Tibial nerve (tissue), 4 donors: Measurements from ENCODE around the gene C6orf47. TPM values are rescaled to one million over a fixed set of nuclear protein-coding genes. Genes with fewer than 3 reads are reported as not detected.

ENCODE experiments used
- DNase-seq, 2 donors: peaks; one replicate each; pipeline ENCODE4 v3.0.0-alpha.2; 2019; ENCODE audit warnings: low spot score in 2 of 2
- H3K27ac ChIP-seq, 4 donors: fragments of 200-600 bp; sonication (generic) in 3 of 4; one replicate each; pipeline ENCODE4 v1.5.1; 2017 to 2019; ENCODE audit warnings: mild to moderate bottlenecking in 1 of 4
- H3K27me3 ChIP-seq, 2 donors: fragments of 200-600 bp; sonication (generic) in 1 of 2; one replicate each; pipeline versions ENCODE4 v1.5.1 to v1.6.0; 2017 to 2019
- H3K36me3 ChIP-seq, 3 donors: fragments of 200-600 bp; sonication (generic); one replicate each; pipeline ENCODE4 v1.5.1; 2018 to 2019
- H3K4me1 ChIP-seq, 4 donors: fragments of 200-600 bp; sonication (generic) in 3 of 4; one replicate each; pipeline ENCODE4 v1.5.1; 2017 to 2019
- H3K4me3 ChIP-seq, 4 donors: fragments of 200-600 bp; sonication (generic) in 3 of 4; one replicate each; pipeline ENCODE4 v1.5.1; 2017 to 2019; ENCODE audit warnings: mild to moderate bottlenecking in 1 of 4, moderate library complexity in 1 of 4
- H3K9me3 ChIP-seq, 4 donors: fragments of 200-600 bp; sonication (generic) in 3 of 4; one replicate each; pipeline ENCODE4 v1.5.1; 2017 to 2019
- CTCF ChIP-seq, 5 experiments: fragments of 200-600 bp in 3 of 5; fragments of 450-650 bp in 2 of 5; sonication (generic) in 3 of 5; IDR thresholded peaks; one replicate each; pipeline ENCODE4 v1.5.1; 2016 to 2019; ENCODE audit warnings: antibody characterized with exemption in 5 of 5, mild to moderate bottlenecking in 3 of 5, moderate library complexity in 2 of 5
- EP300 ChIP-seq, 2 donors: sonication (generic); formaldehyde crosslinking; IDR thresholded peaks; one replicate each; pipeline ENCODE4 v1.6.1; 2017; ENCODE audit warnings: antibody characterized with exemption in 2 of 2, mild to moderate bottlenecking in 1 of 2
- POLR2A ChIP-seq, 2 donors: fragments of 450-650 bp; IDR thresholded peaks; one replicate each; pipeline ENCODE4 v1.6.1; 2017; ENCODE audit warnings: antibody characterized with exemption in 2 of 2, mild to moderate bottlenecking in 2 of 2, moderate library complexity in 2 of 2
- WGBS, 2 donors: methylation state at CpG; one replicate each; pipeline ENCODE4 v1.1.5; 2018; 5-methylcytosine and 5-hydroxymethylcytosine counted together
- total RNA-seq, 4 donors: library from RNA; depleted of rRNA; stranded (reverse); fragments of >200 nt; gene quantifications; one replicate each; pipeline ENCODE4 v1.1.0, GENCODE V29; 2016

The C6orf47 gene
- total RNA-seq, 4 donors from 2014 or later, result 13.8 to 23.3 (median 20.5) TPM

GRCh38 chr6:31654574-31655348 is 5.8 kb downstream of the C6orf47 start:
- Histone ChIP-seq H3K9me3 (no peaks in the 10 kb centered on the region), H3K27ac (no peak overlapping the region), H3K4me1 (peaks cover 0 to 55% (median 39%) of the 10 kb centered on the region in 4 donors), H3K27me3 (no peaks in the 10 kb centered on the region), H3K4me3 (no peak overlapping the region), H3K36me3 (peaks cover 0 to 37% (median under 1%) of the 10 kb centered on the region in 3 donors)
- TF ChIP-seq EP300 (IDR thresholded peaks at IDR 0.05), result no peak
- TF ChIP-seq POLR2A (IDR thresholded peaks at IDR 0.05), result no peak
- TF ChIP-seq CTCF (IDR thresholded peaks at IDR 0.05), result no peak
- DNase-seq, result no peak
- WGBS, 2 donors, result 93% methylated on average over 8 of the region's 8 CpGs

GRCh38 chr6:31652925-31653724 is 7.5 kb downstream of the C6orf47 start:
- Histone ChIP-seq H3K9me3 (no peaks in the 10 kb centered on the region), H3K4me1 (peaks cover 0 to 44% (median 24%) of the 10 kb centered on the region in 4 donors), H3K4me3 (peak overlapping the region; percentile 72 to 95 (median 80)), H3K27ac (peak overlapping the region; percentile 96 to 100 (median 99)), H3K27me3 (no peaks in the 10 kb centered on the region), H3K36me3 (peaks cover 9 to 44% (median 15%) of the 10 kb centered on the region in 3 donors)
- DNase-seq, result peak; percentile 80 to 91
- WGBS, 2 donors, result 8 to 9% methylated on average over 33 to 37 of the region's 37 CpGs
- no peak for TF ChIP-seq POLR2A (IDR thresholded peaks at IDR 0.05)
- peak in 1 of 5 experiments; percentile 12 for TF ChIP-seq CTCF (IDR thresholded peaks at IDR 0.05)
- no peak for TF ChIP-seq EP300 (IDR thresholded peaks at IDR 0.05)

- H3K4me3 ChIP-seq, result peak overlapping the region; percentile 72 to 95 (median 80)
- no peaks in the 10 kb centered on the region for H3K9me3 ChIP-seq
- TF ChIP-seq EP300 (IDR thresholded peaks at IDR 0.05) (no peak), CTCF (IDR thresholded peaks at IDR 0.05) (no peak), POLR2A (IDR thresholded peaks at IDR 0.05) (no peak)
- 1 to 3% methylated on average over 28 to 29 of the region's 29 CpGs for WGBS, 2 donors
- peaks cover 0 to 33% (median 20%) of the 10 kb centered on the region in 4 donors for H3K4me1 ChIP-seq
- peak overlapping the region; percentile 96 to 100 (median 99) for H3K27ac ChIP-seq
- DNase-seq, result peak; percentile 57 to 75
- peaks cover 12 to 44% (median 15%) of the 10 kb centered on the region in 3 donors for H3K36me3 ChIP-seq
- H3K27me3 ChIP-seq, result no peaks in the 10 kb centered on the region
Observed at GRCh38 chr6:31651602-31652191, 8.9 kb downstream of the C6orf47 start.

- H3K4me3 ChIP-seq, result no peak overlapping the region
- H3K4me1 ChIP-seq, result peaks cover 0 to 11% (median 0%) of the 10 kb centered on the region in 4 donors
- DNase-seq, result no peak
- 88 to 96% methylated on average over 9 of the region's 9 CpGs for WGBS, 2 donors
- no peaks in the 10 kb centered on the region for H3K27me3 ChIP-seq
- H3K36me3 ChIP-seq, result peaks cover 20 to 94% (median 52%) of the 10 kb centered on the region in 3 donors
- H3K27ac ChIP-seq, result no peak overlapping the region
- no peaks in the 10 kb centered on the region for H3K9me3 ChIP-seq
- no peak for TF ChIP-seq POLR2A (IDR thresholded peaks at IDR 0.05)
- TF ChIP-seq CTCF (IDR thresholded peaks at IDR 0.05), result no peak
- no peak for TF ChIP-seq EP300 (IDR thresholded peaks at IDR 0.05)
Observed at GRCh38 chr6:31645325-31645724, 15.3 kb downstream of the C6orf47 start.
